Coronary artery (tissue), 2 donors: Measurements from ENCODE around the gene DCAF10.
A peak's percentile ranks its signal among the peaks of the same experiment; 100 is the strongest.

Source experiments
- DNase-seq: peaks from one replicate; pipeline ENCODE4 v3.0.0-alpha.2; 2017; ENCODE audit warnings: low spot score
- H3K27ac ChIP-seq, 2 donors: fragments of 200-600 bp; sonication (generic); one replicate each; pipeline ENCODE4 v1.5.1; 2016 to 2019
- H3K4me3 ChIP-seq: fragments of 200-600 bp; sonication (generic); 2 replicates; pipeline ENCODE4 v1.5.1; 2016; ENCODE audit warnings: mild to moderate bottlenecking, moderate library complexity
- CTCF ChIP-seq: fragments of 200-600 bp; sonication (generic); IDR thresholded peaks from one replicate; pipeline ENCODE4 v1.5.1; 2019; ENCODE audit warnings: antibody characterized with exemption

Gene DCAF10

GRCh38 chr9:37915911-37916470 lies 115.4 kb downstream of the DCAF10 start:
- no peak for TF ChIP-seq CTCF
- Histone ChIP-seq H3K4me3 (no peak overlapping the region), H3K27ac (peak overlapping the region in 1 of 2 donors; percentile 43)
- no peak for DNase-seq

GRCh38 chr9:37916471-37917312 lies 116.1 kb downstream of the DCAF10 start:
- no peak for TF ChIP-seq CTCF
- H3K27ac ChIP-seq, result peak overlapping the region in 1 of 2 donors; percentile 70
- no peak overlapping the region for H3K4me3 ChIP-seq
- DNase-seq, result no peak
